ENCODE data around the gene PCP4.

DNA sequence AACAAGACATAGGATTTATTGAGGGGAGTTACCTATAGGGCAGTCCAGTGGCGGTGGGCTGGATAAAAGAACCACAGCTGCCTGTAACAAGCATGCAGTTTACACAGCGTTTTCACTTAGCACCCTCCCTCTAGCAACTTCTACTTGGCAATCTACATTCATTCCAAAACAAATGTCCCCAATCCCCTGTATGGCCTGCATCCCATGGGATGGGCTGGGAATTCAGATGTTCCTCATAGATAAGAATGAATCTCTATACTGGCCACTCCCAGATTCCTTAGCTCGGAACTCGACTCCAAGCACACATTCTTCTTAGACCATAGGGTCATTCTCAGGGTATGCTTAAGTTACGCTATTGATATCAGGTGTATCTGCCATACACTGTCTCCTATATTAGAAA, 33.3 kb downstream of the PCP4 start:
- TF ChIP-seq, protein P1, sequence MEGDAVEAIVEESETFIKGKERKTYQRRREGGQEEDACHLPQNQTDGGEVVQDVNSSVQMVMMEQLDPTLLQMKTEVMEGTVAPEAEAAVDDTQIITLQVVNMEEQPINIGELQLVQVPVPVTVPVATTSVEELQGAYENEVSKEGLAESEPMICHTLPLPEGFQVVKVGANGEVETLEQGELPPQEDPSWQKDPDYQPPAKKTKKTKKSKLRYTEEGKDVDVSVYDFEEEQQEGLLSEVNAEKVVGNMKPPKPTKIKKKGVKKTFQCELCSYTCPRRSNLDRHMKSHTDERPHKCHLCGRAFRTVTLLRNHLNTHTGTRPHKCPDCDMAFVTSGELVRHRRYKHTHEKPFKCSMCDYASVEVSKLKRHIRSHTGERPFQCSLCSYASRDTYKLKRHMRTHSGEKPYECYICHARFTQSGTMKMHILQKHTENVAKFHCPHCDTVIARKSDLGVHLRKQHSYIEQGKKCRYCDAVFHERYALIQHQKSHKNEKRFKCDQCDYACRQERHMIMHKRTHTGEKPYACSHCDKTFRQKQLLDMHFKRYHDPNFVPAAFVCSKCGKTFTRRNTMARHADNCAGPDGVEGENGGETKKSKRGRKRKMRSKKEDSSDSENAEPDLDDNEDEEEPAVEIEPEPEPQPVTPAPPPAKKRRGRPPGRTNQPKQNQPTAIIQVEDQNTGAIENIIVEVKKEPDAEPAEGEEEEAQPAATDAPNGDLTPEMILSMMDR (IDR thresholded peaks at IDR 0.05) = no peak
- TF ChIP-seq POLR2A (IDR thresholded peaks at IDR 0.05) = no peak

All from thyroid gland (tissue), 4 donors.